Ectodermal cell (in vitro differentiated cells): ENCODE data around the gene SLU7.
A peak's percentile ranks its signal among the peaks of the same experiment; 100 is the strongest.
"Not testable (repeated sequence)": the region's sequence is repeated elsewhere in the genome, so short reads cannot be mapped to it uniquely, and the experiment has no call there.

Source experiments
- H3K27ac ChIP-seq: 2 replicates; pipeline ENCODE4 v1.7.0; 2013; ENCODE audit warnings: mild to moderate bottlenecking, low read depth, low read length; ENCODE audit not compliant: insufficient read depth, poor library complexity, severe bottlenecking
- H3K27me3 ChIP-seq: 2 replicates; pipeline ENCODE4 v1.7.0; 2013; ENCODE audit warnings: mild to moderate bottlenecking, low read length; ENCODE audit not compliant: insufficient read depth, control insufficient read depth, poor library complexity, severe bottlenecking
- H3K36me3 ChIP-seq: one replicate; pipeline ENCODE4 v1.7.0; 2013; ENCODE audit warnings: low read length; ENCODE audit not compliant: control insufficient read depth, insufficient read depth
- H3K4me1 ChIP-seq: one replicate; pipeline ENCODE4 v1.7.0; 2013; ENCODE audit warnings: low read length; ENCODE audit not compliant: control insufficient read depth, insufficient read depth
- H3K4me3 ChIP-seq: 2 replicates; pipeline ENCODE4 v1.7.0; 2013; ENCODE audit warnings: low read depth, low read length, control low read depth; ENCODE audit not compliant: insufficient read depth
- H3K9me3 ChIP-seq: 2 replicates; pipeline ENCODE4 v1.7.0; 2013; ENCODE audit warnings: mild to moderate bottlenecking, low read length, moderate library complexity; ENCODE audit not compliant: control insufficient read depth
- WGBS, 2 experiments: methylation state at CpG; one replicate each; pipeline ENCODE4 v1.1.7; 2013; ENCODE audit warnings: missing lambda C conversion rate in 2 of 2; 5-methylcytosine and 5-hydroxymethylcytosine counted together

SLU7 gene

DNA sequence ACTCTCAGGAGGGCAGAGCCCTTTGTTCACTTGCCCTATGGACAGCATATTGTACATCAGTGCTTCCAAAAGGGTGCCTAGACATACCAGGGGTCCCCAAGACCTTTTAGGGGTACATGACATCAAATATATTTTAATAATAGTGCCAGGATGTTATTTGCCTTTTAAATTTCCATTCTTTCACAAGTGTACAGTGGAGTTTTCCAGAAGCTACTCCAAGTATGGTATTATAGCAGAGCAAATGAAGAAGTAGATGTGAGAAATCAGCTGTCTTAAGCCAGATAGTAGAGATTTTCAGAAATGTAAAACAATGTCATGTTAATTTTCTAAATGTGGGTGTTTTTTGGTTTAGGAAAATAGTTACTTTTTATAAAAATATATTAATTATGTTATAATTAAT is 18.4 kb upstream of the SLU7 start:
- Histone ChIP-seq H3K27ac (no peak overlapping the region), H3K27me3 (no peaks in the 10 kb centered on the region), H3K9me3 (no peaks in the 10 kb centered on the region), H3K36me3 (no peaks in the 10 kb centered on the region), H3K4me3 (no peak overlapping the region), H3K4me1 (peaks cover 7% of the 10 kb centered on the region)

DNA sequence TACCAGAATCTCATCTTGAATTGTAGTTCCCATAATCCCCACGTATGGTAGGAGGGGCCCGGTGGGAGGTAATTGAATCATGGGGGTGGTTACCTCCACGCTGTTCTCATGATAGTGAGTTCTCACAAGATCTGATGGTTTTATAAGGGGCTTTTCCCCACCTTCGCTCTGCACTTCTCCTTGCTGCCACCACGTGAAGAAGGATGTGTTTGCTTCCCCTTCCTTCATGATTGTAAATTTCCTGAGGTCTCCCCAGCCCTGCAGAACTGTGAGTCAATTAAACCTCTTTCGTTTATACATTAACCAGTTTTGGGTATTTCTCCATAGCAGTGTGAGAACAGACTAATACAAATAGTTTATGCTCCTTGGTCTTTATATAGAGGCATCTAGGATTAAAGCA is 17.8 kb upstream of the SLU7 start:
- H3K27ac ChIP-seq, H3K9me3 ChIP-seq, H3K27me3 ChIP-seq, H3K4me3 ChIP-seq, H3K36me3 ChIP-seq, H3K4me1 ChIP-seq: not testable (repeated sequence)
- WGBS, 2 experiments = 60 to 72% methylated on average over 6 of the region's 6 CpGs

DNA sequence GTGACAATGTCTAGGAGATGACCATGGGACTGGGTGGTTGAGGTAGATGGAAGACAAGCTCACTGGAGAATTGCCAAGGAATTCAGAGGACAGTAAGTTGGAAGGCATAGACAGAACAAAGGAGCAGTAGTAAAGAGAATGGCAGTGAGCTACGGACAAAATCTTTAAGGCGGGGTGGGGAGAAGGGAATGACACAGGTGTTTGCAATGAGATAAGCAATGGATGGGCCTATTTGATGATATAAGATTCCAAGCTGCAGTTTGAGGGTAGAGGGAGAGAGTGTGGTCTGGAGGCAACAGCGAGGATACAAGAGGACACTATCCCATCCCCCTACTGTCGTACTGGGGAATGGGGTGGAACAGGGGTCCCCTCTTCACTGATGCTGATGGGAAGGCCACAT is 17.1 kb upstream of the SLU7 start:
- H3K36me3 ChIP-seq = no peaks in the 10 kb centered on the region
- H3K4me3 ChIP-seq = no peak overlapping the region
- WGBS, 2 experiments = 92 to 99% methylated on average over 4 of the region's 4 CpGs
- no peaks in the 10 kb centered on the region for H3K27me3 ChIP-seq
- no peaks in the 10 kb centered on the region for H3K9me3 ChIP-seq
- peaks cover 7% of the 10 kb centered on the region for H3K4me1 ChIP-seq
- no peak overlapping the region for H3K27ac ChIP-seq

DNA sequence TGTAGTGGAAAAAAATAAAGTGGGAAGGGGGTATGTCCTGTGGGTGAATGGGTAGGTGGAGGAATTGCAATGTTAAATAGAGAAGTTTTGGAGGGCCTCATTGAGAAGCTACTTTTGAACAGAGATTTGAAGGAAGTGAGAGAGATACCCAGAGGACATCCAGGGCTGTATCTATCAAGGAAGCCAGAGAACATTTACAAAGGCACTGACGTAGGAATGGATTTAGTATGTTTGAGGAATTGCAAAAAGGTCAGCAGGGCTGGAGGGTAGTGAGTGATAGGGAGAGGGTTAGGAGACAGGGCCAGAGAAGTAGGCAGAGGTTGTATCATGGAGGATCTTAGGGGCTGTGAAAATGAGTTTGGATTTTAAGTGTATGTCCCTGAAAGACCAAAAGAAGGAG is 16.7 kb upstream of the SLU7 start:
- Histone ChIP-seq H3K27me3 (no peaks in the 10 kb centered on the region), H3K27ac (no peak overlapping the region), H3K4me1 (peaks cover 7% of the 10 kb centered on the region), H3K4me3 (no peak overlapping the region), H3K9me3 (no peaks in the 10 kb centered on the region), H3K36me3 (no peaks in the 10 kb centered on the region)
- WGBS, 2 experiments = 90 to 91% methylated on average over 1 of the region's 1 CpG

DNA sequence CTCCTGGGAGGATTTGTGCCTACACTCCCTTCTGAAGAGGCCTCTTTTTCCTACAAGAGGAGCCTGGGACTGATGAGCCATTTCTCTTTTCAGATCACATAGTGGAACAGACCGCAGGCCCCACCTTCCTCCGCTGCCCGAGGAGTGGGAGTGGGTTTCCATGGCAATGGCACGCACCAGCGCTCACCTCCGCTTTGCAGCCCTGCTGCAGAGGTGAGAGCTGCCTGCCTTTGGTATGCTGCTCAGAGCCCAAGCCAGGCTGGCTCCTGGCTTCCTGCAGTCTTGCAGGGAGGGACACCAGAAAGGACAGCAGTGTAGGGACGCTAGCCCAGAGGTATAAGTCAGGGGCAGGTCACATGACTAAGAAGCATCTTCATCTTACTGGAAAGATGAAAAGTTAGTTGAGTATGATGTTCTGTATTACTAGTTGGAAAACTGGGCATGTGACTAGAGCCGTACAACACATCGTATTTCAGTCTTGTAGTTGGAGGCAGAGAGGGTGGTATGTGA is 15.2 kb upstream of the SLU7 start:
- Histone ChIP-seq H3K27me3 (no peaks in the 10 kb centered on the region), H3K4me1 (peaks cover 7% of the 10 kb centered on the region), H3K9me3 (no peaks in the 10 kb centered on the region), H3K27ac (no peak overlapping the region), H3K4me3 (no peak overlapping the region), H3K36me3 (no peaks in the 10 kb centered on the region)
- WGBS, 2 experiments = 63 to 68% methylated on average over 9 of the region's 9 CpGs

DNA sequence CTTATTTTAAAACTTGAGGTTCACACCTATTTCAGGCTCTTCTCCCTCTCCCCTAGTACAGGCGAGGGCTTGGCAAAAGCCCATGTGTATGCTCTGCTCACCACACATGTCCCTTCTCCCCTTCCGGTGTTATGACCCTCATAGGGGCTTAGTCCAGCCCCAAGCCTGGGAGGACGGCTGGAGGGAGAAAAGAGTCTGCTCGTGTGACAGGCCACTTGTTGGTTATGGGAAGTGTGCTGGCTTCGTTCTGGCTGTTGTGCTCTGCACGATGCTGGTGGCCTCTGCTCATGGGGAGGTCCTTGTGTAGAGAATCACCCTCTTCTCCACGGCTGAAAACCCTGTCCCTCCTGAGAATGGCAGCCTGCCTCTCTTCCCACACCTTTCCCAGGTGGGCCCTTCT is 13.9 kb upstream of the SLU7 start:
- Histone ChIP-seq H3K4me3 (no peak overlapping the region), H3K9me3 (no peaks in the 10 kb centered on the region)
- 90% methylated on average over 7 of the region's 7 CpGs for WGBS, 2 experiments

DNA sequence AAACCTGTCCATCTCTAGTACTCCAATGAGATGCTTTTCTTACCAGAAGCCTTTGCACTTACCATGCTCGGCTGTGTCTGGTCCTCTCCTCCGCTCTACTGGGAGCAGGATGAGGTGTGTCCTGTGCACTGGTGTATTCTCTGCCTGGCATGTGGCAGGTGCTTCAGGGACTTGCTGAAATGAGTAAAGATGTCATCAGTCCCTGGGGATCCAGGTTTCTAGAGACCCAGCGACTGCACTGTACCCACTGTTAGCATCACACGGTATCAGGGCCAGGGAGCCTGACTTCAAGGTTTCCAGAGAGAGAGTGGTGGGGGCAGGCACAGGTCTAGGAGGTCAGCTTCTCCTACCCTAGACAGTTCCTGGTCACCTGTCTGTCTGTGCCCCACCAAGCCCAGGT is 13.3 kb upstream of the SLU7 start:
- Histone ChIP-seq H3K36me3 (peaks cover 11% of the 10 kb centered on the region), H3K9me3 (no peaks in the 10 kb centered on the region), H3K4me1 (peaks cover 7% of the 10 kb centered on the region), H3K27me3 (no peaks in the 10 kb centered on the region), H3K27ac (no peak overlapping the region), H3K4me3 (no peak overlapping the region)
- WGBS, 2 experiments = 96% methylated on average over 4 of the region's 4 CpGs

More for the DNA sequence above, 13.9 kb upstream of the SLU7 start:
- H3K4me1 ChIP-seq = peaks cover 7% of the 10 kb centered on the region
- no peaks in the 10 kb centered on the region for H3K27me3 ChIP-seq
- peaks cover 9% of the 10 kb centered on the region for H3K36me3 ChIP-seq
- H3K27ac ChIP-seq = no peak overlapping the region

DNA sequence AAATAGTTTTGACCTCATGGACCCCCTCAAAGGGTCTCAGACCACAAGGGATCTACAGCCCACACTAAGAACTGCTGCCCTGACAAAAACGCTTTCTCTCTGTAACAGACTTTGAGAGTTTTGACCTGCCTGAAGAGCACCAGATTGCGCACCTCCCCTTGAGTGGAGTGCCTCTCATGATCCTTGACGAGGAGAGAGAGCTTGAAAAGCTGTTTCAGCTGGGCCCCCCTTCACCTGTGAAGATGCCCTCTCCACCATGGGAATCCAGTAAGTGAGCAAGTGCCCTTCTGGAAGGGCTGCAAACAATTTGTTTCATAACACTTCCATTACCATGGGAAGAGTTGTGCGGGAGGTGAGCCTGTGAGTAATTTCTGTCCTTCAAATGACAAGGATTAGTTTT is 8.7 kb upstream of the SLU7 start:
- Histone ChIP-seq H3K4me1 (peaks cover 6% of the 10 kb centered on the region), H3K4me3 (no peak overlapping the region), H3K36me3 (peaks cover 17% of the 10 kb centered on the region), H3K9me3 (no peaks in the 10 kb centered on the region), H3K27ac (no peak overlapping the region), H3K27me3 (no peaks in the 10 kb centered on the region)
- WGBS, 2 experiments = 94 to 95% methylated on average over 4 of the region's 4 CpGs

DNA sequence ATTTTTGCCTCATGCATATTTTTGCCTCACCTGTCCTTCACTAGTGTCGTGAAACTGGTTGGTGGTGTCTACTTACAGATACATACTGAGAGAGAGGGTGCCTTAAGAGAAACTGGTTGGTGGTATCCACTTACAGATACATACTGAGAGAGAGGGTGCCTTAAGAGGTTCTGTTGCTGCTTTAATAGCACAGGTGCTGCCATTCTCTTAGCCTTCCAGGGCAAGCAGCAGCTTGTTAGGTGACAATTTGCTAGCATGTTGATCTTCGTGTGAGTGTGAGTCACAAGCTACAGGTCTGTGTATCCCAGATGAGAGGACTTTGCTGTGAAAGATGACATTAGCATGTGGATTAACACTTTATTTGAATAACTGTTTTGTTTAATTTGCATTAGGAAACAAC is 4.2 kb upstream of the SLU7 start:
- Histone ChIP-seq H3K9me3 (no peaks in the 10 kb centered on the region), H3K4me1 (peaks cover 10% of the 10 kb centered on the region), H3K4me3 (peak overlapping the region; percentile 66), H3K27ac (no peak overlapping the region), H3K36me3 (peaks cover 11% of the 10 kb centered on the region), H3K27me3 (no peaks in the 10 kb centered on the region)
- WGBS, 2 experiments = 62% methylated on average over 2 of the region's 2 CpGs

DNA sequence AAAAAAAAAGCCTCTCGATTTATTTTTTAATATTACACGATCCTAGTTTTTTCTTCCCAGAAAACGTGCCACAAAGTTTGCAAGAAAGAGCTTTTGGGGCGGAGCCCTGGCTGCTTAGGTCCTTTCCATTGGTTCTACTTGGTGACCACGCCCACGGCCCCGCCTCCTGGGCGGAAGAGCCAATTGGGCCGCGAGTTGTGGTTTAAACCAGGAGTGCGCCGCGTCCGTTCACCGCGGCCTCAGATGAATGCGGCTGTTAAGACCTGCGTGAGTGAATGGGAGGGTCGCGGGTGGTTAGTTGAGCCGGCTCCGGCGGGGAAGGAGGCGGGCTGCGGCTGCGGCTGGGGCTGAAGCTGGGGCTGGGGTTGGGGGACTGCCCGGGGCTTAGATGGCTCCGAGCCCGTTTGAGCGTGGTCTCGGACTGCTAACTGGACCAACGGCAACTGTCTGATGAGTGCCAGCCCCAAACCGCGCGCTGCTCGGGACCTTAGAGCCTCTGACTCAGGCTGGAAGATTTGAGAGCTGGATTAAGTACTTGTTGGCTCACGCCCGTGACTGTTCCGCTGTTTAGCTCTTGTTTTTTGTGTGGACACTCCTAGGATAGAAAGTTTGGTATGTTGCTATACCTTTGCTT is 2.9 kb upstream of the SLU7 start, which contains the start of gene PTTG1:
Gene PTTG1, plus strand, starts transcription at position 231 of the 634 bp plus-strand sequence. CDS start 458 bp downstream, outside the sequence.
- H3K27ac ChIP-seq = no peak within 1 kb of the TSS
- H3K27me3 ChIP-seq = no peaks in the 10 kb centered on the region
- H3K36me3 ChIP-seq = peaks cover 5% of the 10 kb centered on the region
- H3K4me1 ChIP-seq = peaks cover 13% of the 10 kb centered on the region
- peak within 1 kb of the TSS; percentile 66 for H3K4me3 ChIP-seq
- WGBS, 2 experiments = 0 to 1% methylated on average over 39 of the region's 39 CpGs
- no peaks in the 10 kb centered on the region for H3K9me3 ChIP-seq

DNA sequence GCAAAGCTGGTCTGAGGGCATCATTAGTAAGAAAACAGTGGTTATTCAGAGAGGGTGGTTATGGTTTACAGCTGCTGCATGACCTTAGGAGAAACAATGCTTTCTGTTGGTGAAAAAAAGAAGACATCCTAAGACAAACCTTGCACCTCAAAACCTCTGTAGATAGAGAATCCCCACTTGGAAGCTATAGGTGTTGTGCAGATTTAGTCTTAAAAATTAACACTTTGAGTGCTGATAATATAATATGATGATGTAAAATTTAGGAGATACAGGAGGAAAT is 1.4 kb upstream of the SLU7 start:
- no peak overlapping the region for H3K4me3 ChIP-seq
- H3K9me3 ChIP-seq = no peaks in the 10 kb centered on the region
- H3K36me3 ChIP-seq = peaks cover 5% of the 10 kb centered on the region
- H3K4me1 ChIP-seq = peaks cover 13% of the 10 kb centered on the region
- H3K27ac ChIP-seq = no peak overlapping the region
- no peaks in the 10 kb centered on the region for H3K27me3 ChIP-seq
